ENCODE measurements around the gene REEP3.
A peak's percentile ranks its signal among the peaks of the same experiment; 100 is the strongest.

The REEP3 gene

GRCh38 chr10:63671317-63671937 lies 150.2 kb downstream of the REEP3 start:
- ChIA-PET POLR2A (interaction anchor here (0.6 to 1.5 kb wide), 6 partner anchors 12 to 42 kb away, joined by 3 to 4 read pairs (median 3); no protein-coding TSS in a partner anchor), CTCF (interaction anchor here (0.7 to 2.4 kb wide), 6 partner anchors 19 to 68 kb away, joined by 3 to 6 read pairs (median 4); no protein-coding TSS in a partner anchor)
- Histone ChIP-seq H3K4me3 (ENCODE audit: low read depth, low read length) (no peak overlapping the region), H3K27ac (ENCODE audit: extremely low read depth, low read depth, low read length) (peak overlapping the region; percentile 62), H3K36me3 (ENCODE audit: control insufficient read depth in 2 of 2, insufficient read depth in 1 of 2, low read length in 2 of 2) (no peaks in the 10 kb centered on the region), H3K9me3 (ENCODE audit: control insufficient read depth, insufficient read depth, low read depth, low read length) (no peaks in the 10 kb centered on the region), H3K4me1 (ENCODE audit: control insufficient read depth, insufficient read depth, low read length) (peaks cover 14% of the 10 kb centered on the region)
- peak; percentile 35; the same call in 1 of the 2 replicates for TF ChIP-seq ZNF600 (tag by site-specific recombination; IDR thresholded peaks at IDR 0.05)
- TF ChIP-seq ZNF560 (tag by site-specific recombination; IDR thresholded peaks at IDR 0.05; ENCODE audit: borderline replicate concordance) = no peak
- TF ChIP-seq WT1 (tag by site-specific recombination; IDR thresholded peaks at IDR 0.05) = peak; percentile 99
- TF ChIP-seq OSR2 (tag by site-specific recombination; IDR thresholded peaks at IDR 0.05) = peak; percentile 65; the same call in 1 of the 2 replicates
- no peak for TF ChIP-seq KLF9 (tag by site-specific recombination; IDR thresholded peaks at IDR 0.05; ENCODE audit: low read depth)
- no peak for TF ChIP-seq ZFP3 (tag by site-specific recombination; IDR thresholded peaks at IDR 0.05; ENCODE audit: low read depth)
- TF ChIP-seq, protein P1, sequence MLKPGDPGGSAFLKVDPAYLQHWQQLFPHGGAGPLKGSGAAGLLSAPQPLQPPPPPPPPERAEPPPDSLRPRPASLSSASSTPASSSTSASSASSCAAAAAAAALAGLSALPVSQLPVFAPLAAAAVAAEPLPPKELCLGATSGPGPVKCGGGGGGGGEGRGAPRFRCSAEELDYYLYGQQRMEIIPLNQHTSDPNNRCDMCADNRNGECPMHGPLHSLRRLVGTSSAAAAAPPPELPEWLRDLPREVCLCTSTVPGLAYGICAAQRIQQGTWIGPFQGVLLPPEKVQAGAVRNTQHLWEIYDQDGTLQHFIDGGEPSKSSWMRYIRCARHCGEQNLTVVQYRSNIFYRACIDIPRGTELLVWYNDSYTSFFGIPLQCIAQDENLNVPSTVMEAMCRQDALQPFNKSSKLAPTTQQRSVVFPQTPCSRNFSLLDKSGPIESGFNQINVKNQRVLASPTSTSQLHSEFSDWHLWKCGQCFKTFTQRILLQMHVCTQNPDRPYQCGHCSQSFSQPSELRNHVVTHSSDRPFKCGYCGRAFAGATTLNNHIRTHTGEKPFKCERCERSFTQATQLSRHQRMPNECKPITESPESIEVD (tag by site-specific recombination; IDR thresholded peaks at IDR 0.05) = peak; percentile 99
- TF ChIP-seq, protein P2, sequence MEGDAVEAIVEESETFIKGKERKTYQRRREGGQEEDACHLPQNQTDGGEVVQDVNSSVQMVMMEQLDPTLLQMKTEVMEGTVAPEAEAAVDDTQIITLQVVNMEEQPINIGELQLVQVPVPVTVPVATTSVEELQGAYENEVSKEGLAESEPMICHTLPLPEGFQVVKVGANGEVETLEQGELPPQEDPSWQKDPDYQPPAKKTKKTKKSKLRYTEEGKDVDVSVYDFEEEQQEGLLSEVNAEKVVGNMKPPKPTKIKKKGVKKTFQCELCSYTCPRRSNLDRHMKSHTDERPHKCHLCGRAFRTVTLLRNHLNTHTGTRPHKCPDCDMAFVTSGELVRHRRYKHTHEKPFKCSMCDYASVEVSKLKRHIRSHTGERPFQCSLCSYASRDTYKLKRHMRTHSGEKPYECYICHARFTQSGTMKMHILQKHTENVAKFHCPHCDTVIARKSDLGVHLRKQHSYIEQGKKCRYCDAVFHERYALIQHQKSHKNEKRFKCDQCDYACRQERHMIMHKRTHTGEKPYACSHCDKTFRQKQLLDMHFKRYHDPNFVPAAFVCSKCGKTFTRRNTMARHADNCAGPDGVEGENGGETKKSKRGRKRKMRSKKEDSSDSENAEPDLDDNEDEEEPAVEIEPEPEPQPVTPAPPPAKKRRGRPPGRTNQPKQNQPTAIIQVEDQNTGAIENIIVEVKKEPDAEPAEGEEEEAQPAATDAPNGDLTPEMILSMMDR (tag by site-specific recombination; IDR thresholded peaks at IDR 0.05) = no peak
- no peak for TF ChIP-seq ZFP37 (tag by site-specific recombination; IDR thresholded peaks at IDR 0.05)
- TF ChIP-seq ZNF184 (tag by site-specific recombination; IDR thresholded peaks at IDR 0.05) = no peak
- TF ChIP-seq ZNF521 (tag by site-specific recombination; IDR thresholded peaks at IDR 0.05) = no peak
- no peak for TF ChIP-seq ZNF558 (tag by site-specific recombination; IDR thresholded peaks at IDR 0.05)
- no peak for TF ChIP-seq EGR2 (tag by site-specific recombination; IDR thresholded peaks at IDR 0.05; ENCODE audit: low read depth)
- TF ChIP-seq BCL11B (tag by site-specific recombination; IDR thresholded peaks at IDR 0.05; ENCODE audit: low read depth) = no peak
- TF ChIP-seq ZNF398 (tag by site-specific recombination; IDR thresholded peaks at IDR 0.05) = peak; percentile 52
- TF ChIP-seq ZSCAN30 (tag by site-specific recombination; IDR thresholded peaks at IDR 0.05) = no peak
- peak; percentile 63 for TF ChIP-seq ZEB2 (tag by site-specific recombination; IDR thresholded peaks at IDR 0.05)
- TF ChIP-seq ZNF629 (tag by site-specific recombination; IDR thresholded peaks at IDR 0.05) = 0 out of 2 replicates have a peak, but pooled peaks have one; percentile 17
- TF ChIP-seq, protein P3, sequence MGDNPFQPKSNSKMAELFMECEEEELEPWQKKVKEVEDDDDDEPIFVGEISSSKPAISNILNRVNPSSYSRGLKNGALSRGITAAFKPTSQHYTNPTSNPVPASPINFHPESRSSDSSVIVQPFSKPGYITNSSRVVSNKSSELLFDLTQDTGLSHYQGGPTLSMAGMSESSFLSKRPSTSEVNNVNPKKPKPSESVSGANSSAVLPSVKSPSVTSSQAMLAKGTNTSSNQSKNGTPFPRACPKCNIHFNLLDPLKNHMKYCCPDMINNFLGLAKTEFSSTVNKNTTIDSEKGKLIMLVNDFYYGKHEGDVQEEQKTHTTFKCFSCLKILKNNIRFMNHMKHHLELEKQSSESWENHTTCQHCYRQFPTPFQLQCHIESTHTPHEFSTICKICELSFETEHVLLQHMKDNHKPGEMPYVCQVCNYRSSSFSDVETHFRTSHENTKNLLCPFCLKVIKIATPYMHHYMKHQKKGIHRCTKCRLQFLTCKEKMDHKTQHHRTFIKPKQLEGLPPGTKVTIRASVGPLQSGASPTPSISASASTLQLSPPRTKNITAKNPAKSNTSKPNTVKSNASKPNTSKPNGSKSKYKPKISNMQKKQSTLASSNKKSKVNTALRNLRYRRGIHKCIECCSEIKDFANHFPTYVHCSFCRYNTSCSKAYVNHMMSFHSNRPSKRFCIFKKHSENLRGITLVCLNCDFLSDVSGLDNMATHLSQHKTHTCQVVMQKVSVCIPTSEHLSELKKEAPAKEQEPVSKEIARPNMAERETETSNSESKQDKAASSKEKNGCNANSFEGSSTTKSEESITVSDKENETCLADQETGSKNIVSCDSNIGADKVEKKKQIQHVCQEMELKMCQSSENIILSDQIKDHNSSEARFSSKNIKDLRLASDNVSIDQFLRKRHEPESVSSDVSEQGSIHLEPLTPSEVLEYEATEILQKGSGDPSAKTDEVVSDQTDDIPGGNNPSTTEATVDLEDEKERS (tag by site-specific recombination; IDR thresholded peaks at IDR 0.05) = no peak
- 0 out of 2 replicates have a peak, but pooled peaks have one; percentile 10 for TF ChIP-seq PATZ1 (tag by site-specific recombination; IDR thresholded peaks at IDR 0.05)
- no peak for TF ChIP-seq ZBTB1 (tag by site-specific recombination; IDR thresholded peaks at IDR 0.05)
- no peak for TF ChIP-seq ZNF791 (tag by site-specific recombination; IDR thresholded peaks at IDR 0.05)
- TF ChIP-seq ZNF548 (tag by site-specific recombination; IDR thresholded peaks at IDR 0.05) = no peak
- TF ChIP-seq ZBTB7A (tag by site-specific recombination; IDR thresholded peaks at IDR 0.05; ENCODE audit: low read depth) = no peak
- TF ChIP-seq ZNF324 (tag by site-specific recombination; IDR thresholded peaks at IDR 0.05) = no peak
